GM08714 (cell line): ENCODE results near the gene DPP4.
A peak's percentile ranks its signal among the peaks of the same experiment; 100 is the strongest.

Experiments
- H3K4me3 ChIP-seq: fragments of 200-500 bp; sonication (Bioruptor generic); 2 replicates; pipeline ENCODE4 v1.5.1; 2014; ENCODE audit warnings: mild to moderate bottlenecking, low read length, inconsistent platforms
- ZNF274 ChIP-seq: IDR thresholded peaks from 2 replicates; pipeline ENCODE4 v1.6.1; 2012; ENCODE audit warnings: mild to moderate bottlenecking, low read depth, low read length

DPP4 gene

DNA sequence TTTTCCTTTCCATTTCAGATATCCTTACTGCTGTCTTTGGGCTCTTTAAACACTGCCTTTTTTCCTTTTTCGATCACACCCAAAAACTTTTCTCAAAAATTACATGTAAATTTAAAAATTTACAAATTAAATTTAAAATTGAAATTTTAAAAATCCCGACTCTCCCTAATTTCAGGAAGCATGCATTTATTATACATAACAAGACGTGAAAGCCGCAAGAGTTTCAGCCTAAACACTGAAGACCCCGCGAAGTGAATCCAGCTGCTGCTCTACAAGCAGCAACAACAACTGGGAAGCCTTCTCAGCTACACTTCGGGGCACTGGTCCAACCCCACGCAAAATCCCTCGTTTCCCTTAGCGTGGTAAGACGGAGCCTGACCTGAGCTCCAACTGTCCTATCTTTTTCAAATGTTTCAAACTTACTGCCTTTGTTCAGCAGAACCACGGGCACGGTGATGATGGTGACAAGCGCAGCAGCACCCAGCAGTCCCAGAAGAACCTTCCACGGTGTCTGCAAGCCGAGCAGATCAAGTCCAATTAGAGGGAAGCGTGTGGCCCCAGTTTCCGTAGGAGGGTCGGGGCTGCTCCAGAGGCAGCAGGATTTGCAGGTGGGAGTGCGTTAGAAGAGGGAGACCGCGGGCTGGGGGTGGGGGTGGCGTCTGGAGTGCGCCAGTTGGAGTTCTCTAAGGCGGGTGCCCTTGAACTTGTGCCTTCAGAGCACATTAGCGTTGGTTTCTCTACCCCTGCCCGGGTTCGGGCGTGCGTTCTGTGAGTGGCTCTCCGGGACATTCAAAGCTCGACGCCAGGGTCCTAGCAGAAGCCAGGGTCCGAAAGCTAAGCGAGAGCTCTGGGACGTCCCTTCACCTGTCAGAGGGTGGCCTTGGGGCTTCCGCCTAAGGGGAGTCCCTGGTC lies 783 bp downstream of the DPP4 start:
- peak overlapping the region; percentile 72; the same call in 1 of the 2 replicates for H3K4me3 ChIP-seq
- TF ChIP-seq ZNF274 = no peak

DNA sequence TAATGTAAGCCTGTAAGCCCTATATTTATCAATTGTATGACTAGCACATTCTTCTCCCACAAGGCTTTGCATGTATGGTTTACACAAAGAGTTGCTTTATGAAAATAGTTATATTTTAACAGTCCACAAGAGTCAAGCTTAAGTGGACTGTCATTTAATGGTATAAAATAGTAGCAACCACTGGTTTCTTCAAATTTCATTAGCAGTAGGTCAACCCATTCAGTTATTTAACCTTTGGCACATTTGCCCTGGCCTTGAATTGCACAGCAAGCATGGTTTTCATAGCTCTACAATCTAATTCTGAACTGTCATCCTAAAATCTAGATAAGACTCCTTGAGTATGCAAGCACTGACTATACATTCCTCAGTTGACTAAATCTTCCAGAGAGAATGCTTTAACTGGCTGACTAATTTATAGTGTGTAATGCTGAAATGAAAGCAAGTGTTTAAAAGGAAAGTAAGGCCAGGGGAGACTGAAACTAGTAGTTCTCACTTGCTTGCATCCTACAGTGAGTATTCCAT lies 1.8 kb downstream of the DPP4 start:
- TF ChIP-seq ZNF274 = no peak
- no peak overlapping the region for H3K4me3 ChIP-seq

DNA sequence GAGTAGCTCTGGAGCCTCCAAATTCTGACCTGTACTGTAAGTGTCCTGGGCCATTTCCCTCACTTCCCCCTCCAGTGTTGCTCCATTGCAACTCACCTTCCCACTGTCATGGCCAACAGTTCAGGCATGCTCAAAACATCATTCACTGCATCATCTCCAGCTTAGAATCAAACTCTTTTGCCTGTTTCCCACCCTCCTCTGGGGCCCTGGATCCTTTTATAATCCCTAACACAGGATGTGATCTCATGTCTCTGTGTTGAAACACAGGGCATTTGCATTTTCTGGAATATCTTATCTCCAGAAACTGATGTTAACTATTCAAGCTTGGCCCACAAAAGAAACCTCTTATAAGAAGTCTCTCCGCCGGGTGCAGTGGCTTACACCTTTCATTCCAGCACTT lies 3.0 kb downstream of the DPP4 start:
- TF ChIP-seq ZNF274 = no peak
- H3K4me3 ChIP-seq = no peak overlapping the region

- TF ChIP-seq ZNF274 = no peak
- H3K4me3 ChIP-seq = no peak overlapping the region
Observed at GRCh38 chr2:162070228-162070936, 3.6 kb downstream of the DPP4 start.

- H3K4me3 ChIP-seq = no peak overlapping the region
- TF ChIP-seq ZNF274 = no peak
Observed at GRCh38 chr2:162069267-162069903, 4.6 kb downstream of the DPP4 start.

DNA sequence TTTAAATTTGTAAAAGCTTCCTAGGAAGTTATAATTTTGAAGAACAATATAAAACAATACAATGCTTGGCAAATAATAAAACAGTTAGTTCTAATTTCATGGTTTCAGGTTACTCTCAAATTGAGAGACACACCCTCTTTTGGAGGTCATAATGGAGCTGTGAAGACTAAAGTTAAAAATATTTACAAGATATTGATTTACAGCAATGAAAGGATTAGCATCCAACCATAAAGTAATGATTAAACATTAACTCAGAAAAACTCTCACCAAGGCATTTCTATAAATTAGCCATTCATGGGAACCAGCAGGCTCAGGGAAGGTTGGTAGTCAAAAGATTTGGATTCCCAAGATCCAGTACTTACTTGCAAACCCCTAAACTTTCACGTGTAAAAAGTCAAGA lies 6.4 kb downstream of the DPP4 start:
- no peak for TF ChIP-seq ZNF274
- H3K4me3 ChIP-seq = no peak overlapping the region

GRCh38 chr2:162065767-162066166 lies 8.2 kb downstream of the DPP4 start:
- H3K4me3 ChIP-seq = no peak overlapping the region
- TF ChIP-seq ZNF274 = no peak

DNA sequence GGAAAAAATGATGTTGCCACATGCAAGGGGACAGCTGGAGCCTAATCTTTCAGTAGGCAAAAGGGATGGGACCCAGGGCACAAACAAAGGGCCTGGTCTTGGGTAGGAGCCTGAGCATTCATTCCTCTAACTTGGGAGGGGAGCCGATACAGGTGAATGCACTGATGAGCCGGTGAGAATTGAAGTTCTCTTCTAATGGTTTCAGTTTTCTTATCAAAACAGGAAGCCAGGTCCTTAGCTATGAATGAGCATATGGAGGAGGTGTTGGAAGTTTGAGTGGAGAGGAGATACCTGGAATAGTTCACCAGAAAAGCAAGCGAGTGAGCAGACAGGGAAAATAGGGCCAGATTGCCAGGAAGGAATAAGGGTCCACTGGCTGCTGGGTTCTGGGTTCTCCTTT lies 10.1 kb downstream of the DPP4 start:
- H3K4me3 ChIP-seq = no peak overlapping the region
- no peak for TF ChIP-seq ZNF274

DNA sequence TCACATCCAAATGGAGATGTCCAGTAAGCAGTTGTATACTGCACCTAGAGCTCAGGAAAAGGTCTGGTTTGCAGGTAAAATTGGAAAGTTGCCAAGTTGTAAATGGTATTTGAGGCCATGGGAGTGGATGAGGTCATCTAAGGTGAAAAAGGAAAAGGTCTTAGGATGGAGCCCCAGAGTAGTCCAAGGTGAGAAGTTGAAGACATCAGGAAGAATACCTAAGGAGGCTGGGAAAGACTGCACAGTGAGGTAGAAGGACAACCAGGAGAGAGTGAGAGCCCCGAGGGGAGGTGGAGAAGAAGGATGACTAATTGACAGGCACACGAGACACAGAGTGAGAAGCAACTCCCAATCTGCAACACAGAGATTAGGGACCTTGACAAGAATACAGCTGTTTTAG lies 10.7 kb downstream of the DPP4 start:
- H3K4me3 ChIP-seq = no peak overlapping the region; the same call in 1 of the 2 replicates
- no peak for TF ChIP-seq ZNF274

DNA sequence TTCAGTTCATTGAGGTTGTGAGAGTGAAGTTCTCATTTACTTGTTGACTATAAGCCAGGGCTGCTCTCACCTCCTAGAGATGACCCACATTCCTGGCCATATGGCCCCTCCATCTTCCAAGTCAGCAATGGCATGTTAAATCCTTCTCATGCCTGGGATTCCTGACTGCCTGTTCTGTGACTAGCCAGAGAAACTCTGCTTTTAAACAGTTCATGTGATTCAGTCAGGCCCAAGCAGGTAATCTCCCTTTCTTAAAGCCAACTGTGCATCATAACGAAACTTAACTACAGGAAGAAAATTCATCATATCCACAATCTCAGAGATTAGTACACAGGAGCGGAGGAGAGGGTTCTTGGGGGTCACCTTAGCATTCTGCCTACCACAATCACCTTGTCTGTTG lies 11.5 kb downstream of the DPP4 start:
- H3K4me3 ChIP-seq = no peak overlapping the region
- no peak for TF ChIP-seq ZNF274

- H3K4me3 ChIP-seq = no peak overlapping the region
- TF ChIP-seq ZNF274 = no peak
Observed at GRCh38 chr2:162061021-162061420, 13.0 kb downstream of the DPP4 start.

DNA sequence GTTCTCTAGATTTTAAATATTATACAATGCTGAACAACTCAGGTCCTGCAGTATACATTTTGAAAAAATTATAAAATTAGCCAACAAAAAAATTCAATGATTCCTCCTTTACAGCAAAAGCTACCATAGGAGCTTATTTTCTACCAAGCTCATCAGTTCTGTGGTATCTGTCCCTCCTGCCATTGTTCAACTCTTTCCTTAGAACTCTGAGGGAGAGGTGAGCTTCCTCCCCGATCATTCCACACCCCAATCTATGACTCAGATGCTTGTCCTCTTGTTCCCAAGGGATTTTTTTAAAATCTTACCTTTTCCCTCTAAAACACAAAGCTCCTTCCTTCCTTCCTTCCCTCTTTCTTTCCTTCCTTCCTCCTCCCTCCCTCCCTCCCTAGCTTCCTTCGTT lies 13.5 kb downstream of the DPP4 start:
- TF ChIP-seq ZNF274 = no peak
- no peak overlapping the region for H3K4me3 ChIP-seq

GRCh38 chr2:162058973-162059668 lies 14.9 kb downstream of the DPP4 start:
- no peak for TF ChIP-seq ZNF274
- H3K4me3 ChIP-seq = peak overlapping the region; percentile 41; the same call in 1 of the 2 replicates

GRCh38 chr2:162057426-162057825 lies 16.6 kb downstream of the DPP4 start:
- no peak overlapping the region for H3K4me3 ChIP-seq
- no peak for TF ChIP-seq ZNF274
